Thyroid gland (tissue), 4 donors: ENCODE measurements around the gene SLC35E4.

ENCODE experiments used
- POLR2A ChIP-seq, 2 donors: fragments of 450-650 bp; IDR thresholded peaks; one replicate each; pipeline ENCODE4 v1.6.1; 2017; ENCODE audit warnings: antibody characterized with exemption in 2 of 2, mild to moderate bottlenecking in 2 of 2, moderate library complexity in 1 of 2
- TF ChIP-seq, protein P1 (sequence below), 6 experiments: fragments of 200-600 bp in 3 of 6; fragments of 450-650 bp in 3 of 6; sonication (generic) in 3 of 6; IDR thresholded peaks; one replicate each; pipeline ENCODE4 v1.5.1; 2016 to 2019; ENCODE audit warnings: antibody characterized with exemption in 6 of 6, mild to moderate bottlenecking in 2 of 6, inconsistent platforms in 1 of 6, moderate library complexity in 1 of 6

DNA sequence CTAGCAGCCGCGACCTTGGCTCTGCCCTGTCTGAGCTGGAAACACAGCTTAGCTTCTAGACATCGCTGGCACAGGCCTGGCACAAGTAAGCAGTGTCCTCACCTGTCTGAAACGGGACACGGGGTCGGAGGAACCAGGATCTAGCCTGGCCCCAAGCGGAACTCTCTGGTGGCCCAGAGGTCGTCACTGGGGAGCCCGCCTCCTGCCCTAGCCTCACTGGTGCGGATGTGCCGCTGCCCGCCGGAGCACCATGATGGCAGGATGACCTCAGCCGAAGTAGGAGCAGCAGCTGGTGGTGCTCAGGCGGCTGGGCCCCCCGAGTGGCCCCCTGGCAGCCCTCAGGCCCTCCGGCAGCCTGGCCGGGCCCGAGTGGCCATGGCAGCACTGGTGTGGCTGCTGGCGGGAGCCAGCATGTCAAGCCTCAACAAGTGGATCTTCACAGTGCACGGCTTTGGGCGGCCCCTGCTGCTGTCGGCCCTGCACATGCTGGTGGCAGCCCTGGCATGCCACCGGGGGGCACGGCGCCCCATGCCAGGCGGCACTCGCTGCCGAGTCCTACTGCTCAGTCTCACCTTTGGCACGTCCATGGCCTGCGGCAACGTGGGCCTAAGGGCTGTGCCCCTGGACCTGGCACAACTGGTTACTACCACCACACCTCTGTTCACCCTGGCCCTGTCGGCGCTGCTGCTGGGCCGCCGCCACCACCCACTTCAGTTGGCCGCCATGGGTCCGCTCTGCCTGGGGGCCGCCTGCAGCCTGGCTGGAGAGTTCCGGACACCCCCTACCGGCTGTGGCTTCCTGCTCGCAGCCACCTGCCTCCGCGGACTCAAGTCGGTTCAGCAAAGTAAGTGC lies 871 bp downstream of the SLC35E4 start:
- TF ChIP-seq, protein P1, sequence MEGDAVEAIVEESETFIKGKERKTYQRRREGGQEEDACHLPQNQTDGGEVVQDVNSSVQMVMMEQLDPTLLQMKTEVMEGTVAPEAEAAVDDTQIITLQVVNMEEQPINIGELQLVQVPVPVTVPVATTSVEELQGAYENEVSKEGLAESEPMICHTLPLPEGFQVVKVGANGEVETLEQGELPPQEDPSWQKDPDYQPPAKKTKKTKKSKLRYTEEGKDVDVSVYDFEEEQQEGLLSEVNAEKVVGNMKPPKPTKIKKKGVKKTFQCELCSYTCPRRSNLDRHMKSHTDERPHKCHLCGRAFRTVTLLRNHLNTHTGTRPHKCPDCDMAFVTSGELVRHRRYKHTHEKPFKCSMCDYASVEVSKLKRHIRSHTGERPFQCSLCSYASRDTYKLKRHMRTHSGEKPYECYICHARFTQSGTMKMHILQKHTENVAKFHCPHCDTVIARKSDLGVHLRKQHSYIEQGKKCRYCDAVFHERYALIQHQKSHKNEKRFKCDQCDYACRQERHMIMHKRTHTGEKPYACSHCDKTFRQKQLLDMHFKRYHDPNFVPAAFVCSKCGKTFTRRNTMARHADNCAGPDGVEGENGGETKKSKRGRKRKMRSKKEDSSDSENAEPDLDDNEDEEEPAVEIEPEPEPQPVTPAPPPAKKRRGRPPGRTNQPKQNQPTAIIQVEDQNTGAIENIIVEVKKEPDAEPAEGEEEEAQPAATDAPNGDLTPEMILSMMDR (IDR thresholded peaks at IDR 0.05) = no peak
- no peak for TF ChIP-seq POLR2A (IDR thresholded peaks at IDR 0.05)
